AG09319 (cell line): ENCODE results near the gene HS1BP3.

ENCODE experiments used
- DNase-seq: peaks from one replicate; pipeline ENCODE4 v3.0.0-alpha.2; 2010; ENCODE audit warnings: low read depth; ENCODE audit errors: extremely low read depth
- CTCF ChIP-seq: IDR thresholded peaks from 2 replicates; pipeline ENCODE4 v1.5.1; 2011; ENCODE audit warnings: low read depth, mild to moderate bottlenecking, inconsistent platforms, low read length, moderate library complexity

The HS1BP3 gene

DNA sequence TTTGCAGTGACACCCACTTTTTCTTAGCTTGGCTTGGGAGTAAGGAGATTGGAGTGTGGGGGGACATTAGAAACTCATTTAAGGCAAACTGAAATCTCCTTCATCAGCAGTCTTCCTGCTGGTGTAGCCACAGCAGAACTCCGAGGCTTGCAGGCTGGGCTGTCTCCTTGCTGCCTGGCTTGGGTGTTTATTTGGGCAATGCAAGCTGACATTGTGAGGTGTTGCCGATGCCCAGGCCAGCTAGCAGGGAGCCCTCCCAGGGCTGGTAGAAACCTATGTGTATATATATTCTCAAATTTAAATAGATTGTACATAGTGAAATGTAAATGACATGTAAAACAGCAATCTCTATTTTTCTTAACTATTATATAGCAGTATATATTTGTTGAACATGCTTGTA lies 27.9 kb upstream of the HS1BP3 start:
- no peak for DNase-seq
- no peak for TF ChIP-seq CTCF

DNA sequence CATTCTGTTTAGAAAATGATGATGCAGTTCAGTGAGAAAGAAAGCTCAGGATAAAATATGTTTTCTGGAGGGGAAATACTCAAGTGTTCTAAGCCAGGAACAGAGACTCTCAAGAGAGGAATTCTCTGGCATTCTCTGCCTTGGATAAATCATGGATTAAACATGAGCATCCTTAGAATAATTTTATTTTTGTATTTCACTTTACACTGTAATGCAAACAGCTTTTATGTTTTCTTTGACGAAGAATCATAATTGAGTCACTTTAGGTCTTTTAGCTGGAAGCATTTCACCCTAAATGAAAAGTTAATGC lies 27.1 kb upstream of the HS1BP3 start:
- TF ChIP-seq CTCF: no peak
- no peak for DNase-seq

DNA sequence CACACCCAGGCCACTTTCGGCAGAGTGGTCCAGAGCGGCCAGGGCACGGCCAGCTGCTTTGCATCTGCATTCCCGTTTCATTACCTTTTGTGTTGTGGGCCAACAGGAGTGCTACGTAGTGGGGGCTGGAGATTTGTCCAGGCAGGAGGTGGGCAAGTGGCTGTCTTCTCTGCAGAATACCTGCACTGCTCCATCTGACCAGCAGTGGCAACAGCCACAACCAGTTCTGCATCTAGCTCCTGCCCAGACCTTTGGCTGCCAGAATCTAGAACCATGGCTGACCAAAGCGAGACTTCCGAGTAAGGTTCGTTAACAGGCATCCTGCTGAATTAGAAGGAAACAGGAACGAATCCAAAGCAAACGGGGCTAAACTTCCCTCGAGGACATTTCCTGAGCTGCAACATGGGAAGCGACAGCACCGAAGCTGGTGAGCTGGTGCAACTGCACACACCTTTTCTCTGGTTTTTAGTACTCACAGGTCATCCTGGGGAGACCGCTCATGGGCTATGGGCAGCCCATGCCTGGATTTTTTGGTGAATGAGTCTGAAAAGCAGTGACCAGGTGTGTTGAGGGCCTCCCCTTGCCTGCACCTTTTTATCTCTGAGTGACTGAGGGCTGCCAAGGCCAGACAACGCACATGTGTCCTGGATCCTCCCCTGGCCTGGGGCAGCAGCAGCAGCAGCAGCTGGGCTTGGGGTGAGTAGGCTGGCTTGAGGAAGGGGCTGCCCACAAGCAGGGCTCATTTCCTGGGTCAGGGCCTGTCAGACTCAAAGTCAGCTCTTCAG lies 26.6 kb upstream of the HS1BP3 start:
- no peak for DNase-seq
- no peak for TF ChIP-seq CTCF

GRCh38 chr2:20676353-20677215 lies 25.7 kb upstream of the HS1BP3 start:
- TF ChIP-seq CTCF: no peak
- no peak for DNase-seq

- TF ChIP-seq CTCF: no peak
- DNase-seq: no peak
These were observed 24.9 kb upstream of the HS1BP3 start for GRCh38 chr2:20675701-20676352.

GRCh38 chr2:20674974-20675679 lies 24.2 kb upstream of the HS1BP3 start:
- TF ChIP-seq CTCF: no peak
- no peak for DNase-seq
